ENCODE results near the gene CHMP4B.

The CHMP4B gene

DNA sequence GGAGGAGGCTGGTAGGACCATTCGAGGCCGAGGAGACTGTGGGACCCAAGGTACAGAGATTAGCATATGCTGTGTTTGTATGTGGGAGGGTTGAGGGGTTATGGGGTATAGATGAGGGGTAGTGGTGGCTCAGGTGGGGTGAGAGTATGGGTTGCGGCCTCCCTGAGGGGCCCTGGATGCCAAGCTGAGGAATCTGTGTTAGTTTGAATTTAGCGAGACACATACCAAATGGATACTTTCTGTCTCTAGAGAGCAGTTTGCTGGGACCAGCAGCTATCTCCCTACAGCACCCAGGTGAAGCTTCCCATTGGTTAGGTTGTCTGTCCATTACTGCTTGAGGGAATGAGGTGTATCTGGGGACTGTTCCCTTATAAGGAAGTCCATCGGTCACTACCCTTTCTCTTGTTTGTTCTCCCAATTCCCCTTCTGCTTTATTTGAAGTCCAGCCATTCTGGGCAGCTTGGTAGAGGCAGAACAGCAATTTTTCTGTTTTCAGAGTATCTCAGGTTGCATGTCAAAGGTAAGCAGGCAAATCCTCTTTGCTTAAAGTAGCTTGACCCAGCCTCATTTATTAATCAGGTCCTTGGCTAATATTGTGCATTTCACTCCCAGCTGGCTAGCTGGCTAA, 15.2 kb downstream of the CHMP4B start:
- DNase-seq (ENCODE audit: low spot score): no peak
- TF ChIP-seq, protein P1, sequence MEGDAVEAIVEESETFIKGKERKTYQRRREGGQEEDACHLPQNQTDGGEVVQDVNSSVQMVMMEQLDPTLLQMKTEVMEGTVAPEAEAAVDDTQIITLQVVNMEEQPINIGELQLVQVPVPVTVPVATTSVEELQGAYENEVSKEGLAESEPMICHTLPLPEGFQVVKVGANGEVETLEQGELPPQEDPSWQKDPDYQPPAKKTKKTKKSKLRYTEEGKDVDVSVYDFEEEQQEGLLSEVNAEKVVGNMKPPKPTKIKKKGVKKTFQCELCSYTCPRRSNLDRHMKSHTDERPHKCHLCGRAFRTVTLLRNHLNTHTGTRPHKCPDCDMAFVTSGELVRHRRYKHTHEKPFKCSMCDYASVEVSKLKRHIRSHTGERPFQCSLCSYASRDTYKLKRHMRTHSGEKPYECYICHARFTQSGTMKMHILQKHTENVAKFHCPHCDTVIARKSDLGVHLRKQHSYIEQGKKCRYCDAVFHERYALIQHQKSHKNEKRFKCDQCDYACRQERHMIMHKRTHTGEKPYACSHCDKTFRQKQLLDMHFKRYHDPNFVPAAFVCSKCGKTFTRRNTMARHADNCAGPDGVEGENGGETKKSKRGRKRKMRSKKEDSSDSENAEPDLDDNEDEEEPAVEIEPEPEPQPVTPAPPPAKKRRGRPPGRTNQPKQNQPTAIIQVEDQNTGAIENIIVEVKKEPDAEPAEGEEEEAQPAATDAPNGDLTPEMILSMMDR (IDR thresholded peaks at IDR 0.05; ENCODE audit: borderline replicate concordance, control extremely low read depth, extremely low read depth, insufficient read depth, missing control alignments): no peak
- in situ Hi-C loops (cut with MboI; ENCODE audit: low sequenced_read_pairs, unreplicated experiment): no loop called here

DNA sequence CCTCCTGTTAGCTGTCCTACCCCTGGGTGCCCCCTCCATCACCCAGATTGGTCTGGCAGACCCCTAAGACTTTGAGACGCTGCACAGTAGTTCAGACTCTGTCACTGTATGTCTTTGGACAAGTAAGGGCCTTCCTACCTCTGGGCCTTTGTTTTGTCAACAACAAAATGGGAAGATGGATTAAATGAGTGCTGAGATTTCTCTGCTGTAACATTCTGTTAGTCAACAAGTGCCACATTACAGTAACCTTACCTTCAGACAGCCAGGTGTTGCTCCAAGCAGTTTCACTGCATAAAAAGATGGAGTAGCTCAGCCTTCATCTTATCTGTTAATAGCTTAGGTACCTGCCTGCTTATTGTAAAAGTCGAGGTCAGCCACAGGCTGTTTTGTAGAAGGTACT, 16.0 kb downstream of the CHMP4B start:
- TF ChIP-seq, protein P1 (IDR thresholded peaks at IDR 0.05; ENCODE audit: borderline replicate concordance, control extremely low read depth, extremely low read depth, insufficient read depth, missing control alignments): no peak
- in situ Hi-C loops (cut with MboI; ENCODE audit: low sequenced_read_pairs, unreplicated experiment): no loop called here
- no peak for DNase-seq (ENCODE audit: low spot score)

DNA sequence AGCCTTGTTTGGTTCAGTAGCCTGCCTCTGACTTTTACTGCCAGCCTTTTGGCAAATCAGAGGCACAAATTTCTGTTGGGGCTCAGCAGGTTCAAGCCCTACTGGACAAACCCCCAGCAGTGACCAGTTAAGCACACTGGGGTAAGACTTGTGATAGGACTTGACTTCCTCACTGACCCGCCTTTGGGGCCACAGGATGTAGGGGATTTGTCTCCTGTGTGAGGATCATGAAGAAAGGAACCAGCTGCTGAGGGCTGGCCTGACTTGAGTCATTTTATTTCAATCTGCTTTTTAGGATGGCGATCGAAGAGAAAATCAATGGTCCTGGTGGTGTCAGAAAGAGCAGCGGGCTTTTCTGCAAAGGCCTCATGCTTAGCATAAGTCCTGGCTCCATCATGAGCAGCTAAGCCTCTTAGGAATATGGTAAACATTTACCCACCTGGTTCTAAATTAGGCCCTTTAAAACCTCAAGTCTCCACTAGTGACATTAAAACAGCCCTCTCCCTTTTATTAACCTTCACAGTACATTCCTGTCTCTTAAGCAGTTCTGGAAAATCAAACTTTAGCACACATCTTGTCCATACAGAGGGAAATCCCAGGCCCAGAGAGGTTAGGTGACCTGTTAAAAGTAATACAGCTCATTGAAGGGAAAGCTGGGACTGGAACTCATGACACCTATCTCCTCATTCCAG, 16.6 kb downstream of the CHMP4B start:
- no peak for DNase-seq (ENCODE audit: low spot score)
- TF ChIP-seq, protein P1 (IDR thresholded peaks at IDR 0.05; ENCODE audit: borderline replicate concordance, control extremely low read depth, extremely low read depth, insufficient read depth, missing control alignments): no peak
- in situ Hi-C loops (cut with MboI; ENCODE audit: low sequenced_read_pairs, unreplicated experiment): no loop called here

DNA sequence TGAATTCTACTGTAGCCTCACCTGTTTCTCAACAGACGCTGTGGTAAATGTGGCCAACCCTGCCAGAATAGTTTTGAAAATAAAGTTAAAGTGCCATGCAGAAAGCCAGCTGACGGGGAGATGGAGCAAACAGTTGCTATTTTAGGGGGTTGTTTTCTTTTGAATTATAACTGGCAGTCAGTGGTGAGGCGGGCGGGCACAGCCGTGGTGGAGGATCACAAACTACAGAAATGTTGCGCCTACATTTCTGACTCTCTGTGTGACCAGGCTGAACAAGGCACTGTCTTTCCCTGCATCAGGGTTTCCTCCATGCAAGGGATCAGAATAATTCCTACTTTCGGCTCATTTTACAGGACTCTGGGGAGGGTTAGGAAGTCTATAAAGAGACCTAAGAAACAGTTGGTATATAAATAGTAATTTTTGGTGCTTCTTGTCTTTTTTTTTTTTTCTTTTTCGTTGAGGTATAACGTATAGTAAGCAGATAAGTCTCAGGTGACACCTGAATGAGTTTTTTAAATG, 17.2 kb downstream of the CHMP4B start:
- in situ Hi-C loops (cut with MboI; ENCODE audit: low sequenced_read_pairs, unreplicated experiment): no loop called here
- TF ChIP-seq, protein P1 (IDR thresholded peaks at IDR 0.05; ENCODE audit: borderline replicate concordance, control extremely low read depth, extremely low read depth, insufficient read depth, missing control alignments): no peak
- no peak for DNase-seq (ENCODE audit: low spot score)

DNA sequence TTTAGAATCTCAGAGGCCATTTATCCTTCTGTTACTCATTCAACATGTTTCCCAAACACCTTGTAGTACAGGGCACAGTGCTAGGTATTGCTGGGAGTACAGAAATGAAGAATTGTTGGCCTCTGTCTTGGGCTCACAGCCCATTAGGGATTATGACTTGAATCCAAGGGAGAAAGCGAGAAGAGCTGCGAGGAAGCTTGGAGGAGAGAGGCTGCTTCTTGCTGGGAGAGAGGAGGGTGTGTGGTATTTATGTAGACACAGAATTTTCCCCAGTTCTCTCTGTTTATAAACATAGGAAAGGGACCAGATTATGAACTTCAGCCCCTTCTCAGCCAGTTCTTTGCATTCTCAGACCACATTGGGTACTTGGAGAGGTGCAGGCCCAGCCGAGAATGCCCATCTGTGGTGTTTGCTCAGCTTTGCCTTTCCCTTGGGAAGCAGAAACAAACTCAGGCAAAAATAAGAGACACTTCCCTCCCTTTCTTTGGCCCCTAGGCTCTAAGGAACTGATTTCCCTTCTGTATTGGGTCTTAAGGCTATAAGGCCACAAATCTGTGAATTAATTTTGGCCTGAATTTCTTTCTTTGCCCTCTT, 17.9 kb downstream of the CHMP4B start:
- TF ChIP-seq, protein P1 (IDR thresholded peaks at IDR 0.05; ENCODE audit: borderline replicate concordance, control extremely low read depth, extremely low read depth, insufficient read depth, missing control alignments): no peak
- in situ Hi-C loops (cut with MboI; ENCODE audit: low sequenced_read_pairs, unreplicated experiment): no loop called here
- no peak for DNase-seq (ENCODE audit: low spot score)

DNA sequence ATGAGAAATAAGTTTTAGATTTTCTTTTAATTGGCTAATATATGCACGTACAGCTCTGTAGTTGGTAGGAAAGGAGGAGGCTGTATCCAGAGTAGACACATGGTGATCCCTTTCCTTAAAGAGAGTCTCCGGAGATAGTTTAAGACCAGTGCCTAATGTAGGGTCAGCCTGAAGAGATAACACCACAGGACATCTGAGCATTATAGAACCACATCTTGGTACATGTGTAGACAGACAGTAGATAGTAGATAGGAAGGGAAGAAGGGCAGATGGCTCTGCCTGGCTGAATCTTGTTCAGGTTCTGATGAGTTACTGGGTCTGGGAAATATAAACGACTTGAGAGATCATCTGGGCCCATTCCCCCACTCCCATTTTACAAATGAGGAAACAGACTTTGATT, 18.5 kb downstream of the CHMP4B start:
- in situ Hi-C loops (cut with MboI; ENCODE audit: low sequenced_read_pairs, unreplicated experiment): no loop called here
- DNase-seq (ENCODE audit: low spot score): no peak
- TF ChIP-seq, protein P1 (IDR thresholded peaks at IDR 0.05; ENCODE audit: borderline replicate concordance, control extremely low read depth, extremely low read depth, insufficient read depth, missing control alignments): no peak
